Measurements from ENCODE around the gene GSTCD.
A peak's percentile ranks its signal among the peaks of the same experiment; 100 is the strongest.
"Not testable (repeated sequence)": the region's sequence is repeated elsewhere in the genome, so short reads cannot be mapped to it uniquely, and the experiment has no call there.

GSTCD gene

GRCh38 chr4:105707782-105708180, 803 bp upstream of the GSTCD start:
- Mint-ChIP-seq H3K9me3 (no peaks in the 10 kb centered on the region), H3K4me1 (peaks cover 31% of the 10 kb centered on the region), H3K4me3 (peak overlapping the region; percentile 99), H3K27ac (no peak overlapping the region), H3K27me3 (no peaks in the 10 kb centered on the region), H3K36me3 (no peaks in the 10 kb centered on the region)

GRCh38 chr4:105709081-105709450, 482 bp downstream of the GSTCD start:
- Mint-ChIP-seq H3K9me3 (no peaks in the 10 kb centered on the region), H3K27me3 (no peaks in the 10 kb centered on the region), H3K27ac (peak overlapping the region; percentile 86), H3K4me3 (peak overlapping the region; percentile 99), H3K4me1 (peaks cover 31% of the 10 kb centered on the region), H3K36me3 (no peaks in the 10 kb centered on the region)

GRCh38 chr4:105710012-105710600, 1.5 kb downstream of the GSTCD start:
- H3K36me3 Mint-ChIP-seq, result no peaks in the 10 kb centered on the region
- no peaks in the 10 kb centered on the region for H3K27me3 Mint-ChIP-seq
- no peaks in the 10 kb centered on the region for H3K9me3 Mint-ChIP-seq
- H3K27ac Mint-ChIP-seq, result no peak overlapping the region
- peak overlapping the region; percentile 99 for H3K4me3 Mint-ChIP-seq
- peaks cover 31% of the 10 kb centered on the region for H3K4me1 Mint-ChIP-seq

- no peaks in the 10 kb centered on the region for H3K9me3 Mint-ChIP-seq
- peaks cover 28% of the 10 kb centered on the region for H3K4me1 Mint-ChIP-seq
- no peaks in the 10 kb centered on the region for H3K36me3 Mint-ChIP-seq
- H3K27me3 Mint-ChIP-seq, result no peaks in the 10 kb centered on the region
- H3K4me3 Mint-ChIP-seq, result no peak overlapping the region
- H3K27ac Mint-ChIP-seq, result no peak overlapping the region
These were observed 2.1 kb downstream of the GSTCD start for GRCh38 chr4:105710678-105711077.

- H3K4me1 Mint-ChIP-seq, result peaks cover 12% of the 10 kb centered on the region
- no peak overlapping the region for H3K27ac Mint-ChIP-seq
- H3K36me3 Mint-ChIP-seq, result no peaks in the 10 kb centered on the region
- no peak overlapping the region for H3K4me3 Mint-ChIP-seq
- H3K9me3 Mint-ChIP-seq, result no peaks in the 10 kb centered on the region
- H3K27me3 Mint-ChIP-seq, result no peaks in the 10 kb centered on the region
These were observed 4.2 kb downstream of the GSTCD start for GRCh38 chr4:105712766-105713165.

- Mint-ChIP-seq H3K4me1 (peaks cover 10% of the 10 kb centered on the region), H3K36me3 (no peaks in the 10 kb centered on the region), H3K27ac (peak overlapping the region; percentile 14), H3K9me3 (no peaks in the 10 kb centered on the region), H3K4me3 (no peak overlapping the region), H3K27me3 (no peaks in the 10 kb centered on the region)
These were observed 5.5 kb downstream of the GSTCD start for GRCh38 chr4:105714071-105714521.

GRCh38 chr4:105714932-105715331, 6.3 kb downstream of the GSTCD start:
- peaks cover 5% of the 10 kb centered on the region for H3K4me1 Mint-ChIP-seq
- no peak overlapping the region for H3K27ac Mint-ChIP-seq
- no peaks in the 10 kb centered on the region for H3K27me3 Mint-ChIP-seq
- peaks cover 2% of the 10 kb centered on the region for H3K36me3 Mint-ChIP-seq
- no peaks in the 10 kb centered on the region for H3K9me3 Mint-ChIP-seq
- no peak overlapping the region for H3K4me3 Mint-ChIP-seq

GRCh38 chr4:105715692-105716278, 7.2 kb downstream of the GSTCD start:
- Mint-ChIP-seq H3K4me3 (no peak overlapping the region), H3K36me3 (peaks cover 2% of the 10 kb centered on the region), H3K9me3 (no peaks in the 10 kb centered on the region), H3K27me3 (no peaks in the 10 kb centered on the region), H3K4me1 (peaks cover 5% of the 10 kb centered on the region), H3K27ac (no peak overlapping the region)

GRCh38 chr4:105719204-105719603, 10.6 kb downstream of the GSTCD start:
- Mint-ChIP-seq H3K27ac (no peak overlapping the region), H3K4me3 (no peak overlapping the region), H3K27me3 (no peaks in the 10 kb centered on the region), H3K36me3 (peaks cover 5% of the 10 kb centered on the region), H3K4me1 (peaks cover 5% of the 10 kb centered on the region), H3K9me3 (no peaks in the 10 kb centered on the region)

- Mint-ChIP-seq H3K4me1 (no peaks in the 10 kb centered on the region), H3K27ac (no peak overlapping the region), H3K9me3 (peaks cover 3% of the 10 kb centered on the region), H3K4me3 (no peak overlapping the region), H3K36me3 (peaks cover 19% of the 10 kb centered on the region), H3K27me3 (no peaks in the 10 kb centered on the region)
These were observed 17.0 kb downstream of the GSTCD start for GRCh38 chr4:105725623-105726022.

GRCh38 chr4:105729895-105730294, 21.3 kb downstream of the GSTCD start:
- not testable (repeated sequence) for H3K27ac Mint-ChIP-seq, H3K4me1 Mint-ChIP-seq, H3K27me3 Mint-ChIP-seq, H3K4me3 Mint-ChIP-seq
- H3K36me3 Mint-ChIP-seq, result peaks cover 41% of the 10 kb centered on the region
- peaks cover 11% of the 10 kb centered on the region for H3K9me3 Mint-ChIP-seq

GRCh38 chr4:105735217-105735616, 26.6 kb downstream of the GSTCD start:
- not testable (repeated sequence) for H3K4me3 Mint-ChIP-seq, H3K27ac Mint-ChIP-seq, H3K4me1 Mint-ChIP-seq, H3K27me3 Mint-ChIP-seq
- peaks cover 61% of the 10 kb centered on the region for H3K36me3 Mint-ChIP-seq
- peaks cover 20% of the 10 kb centered on the region for H3K9me3 Mint-ChIP-seq

GRCh38 chr4:105741548-105741947, 33.0 kb downstream of the GSTCD start:
- no peak overlapping the region for H3K27ac Mint-ChIP-seq
- H3K4me3 Mint-ChIP-seq, result no peak overlapping the region
- peaks cover 10% of the 10 kb centered on the region for H3K9me3 Mint-ChIP-seq
- H3K27me3 Mint-ChIP-seq, result no peaks in the 10 kb centered on the region
- H3K36me3 Mint-ChIP-seq, result peaks cover 36% of the 10 kb centered on the region
- no peaks in the 10 kb centered on the region for H3K4me1 Mint-ChIP-seq

- Mint-ChIP-seq H3K27ac (no peak overlapping the region), H3K4me3 (no peak overlapping the region), H3K9me3 (no peaks in the 10 kb centered on the region), H3K4me1 (no peaks in the 10 kb centered on the region), H3K36me3 (peaks cover 8% of the 10 kb centered on the region), H3K27me3 (no peaks in the 10 kb centered on the region)
These were observed 39.6 kb downstream of the GSTCD start for GRCh38 chr4:105748222-105748621.

- Mint-ChIP-seq H3K4me3 (no peak overlapping the region), H3K4me1 (no peaks in the 10 kb centered on the region), H3K27me3 (no peaks in the 10 kb centered on the region), H3K27ac (no peak overlapping the region), H3K9me3 (no peaks in the 10 kb centered on the region), H3K36me3 (peaks cover 4% of the 10 kb centered on the region)
These were observed 43.2 kb downstream of the GSTCD start for GRCh38 chr4:105751718-105752299.

GRCh38 chr4:105753361-105753760, 44.8 kb downstream of the GSTCD start:
- no peaks in the 10 kb centered on the region for H3K9me3 Mint-ChIP-seq
- H3K36me3 Mint-ChIP-seq, result peaks cover 2% of the 10 kb centered on the region
- H3K27me3 Mint-ChIP-seq, result no peaks in the 10 kb centered on the region
- H3K4me1 Mint-ChIP-seq, result no peaks in the 10 kb centered on the region
- no peak overlapping the region for H3K27ac Mint-ChIP-seq
- H3K4me3 Mint-ChIP-seq, result no peak overlapping the region
